Measurements from ENCODE around the gene TNFSF13B. TPM values are rescaled to one million over a fixed set of nuclear protein-coding genes. Genes with fewer than 3 reads are reported as not detected.

The TNFSF13B gene
- total and polyA plus RNA-seq, 10 of the 15 experiments (the other 5 are each of a cell fraction or from before 2014, with no cell fraction given): 11.0 to 64.2 (median 17.0) TPM

DNA sequence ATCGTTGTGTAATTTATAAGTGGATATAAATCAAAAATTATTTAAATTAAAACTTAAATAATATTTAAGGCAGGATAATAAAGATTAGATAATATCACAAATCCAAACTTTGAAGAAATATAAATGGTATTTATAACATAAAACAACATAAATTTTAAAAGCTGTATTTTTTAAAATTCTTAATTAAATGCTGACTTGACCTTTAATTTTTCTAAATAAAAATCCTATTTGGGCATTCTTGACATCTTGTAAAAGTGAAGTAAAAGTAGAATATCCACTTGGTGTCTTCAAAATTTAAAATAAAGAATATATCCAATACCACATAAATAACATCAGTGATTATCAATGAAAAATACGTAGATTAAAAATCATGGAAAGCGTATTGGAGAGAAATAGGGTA is 87.7 kb downstream of the TNFSF13B start (continued):
- TF ChIP-seq, protein P1, sequence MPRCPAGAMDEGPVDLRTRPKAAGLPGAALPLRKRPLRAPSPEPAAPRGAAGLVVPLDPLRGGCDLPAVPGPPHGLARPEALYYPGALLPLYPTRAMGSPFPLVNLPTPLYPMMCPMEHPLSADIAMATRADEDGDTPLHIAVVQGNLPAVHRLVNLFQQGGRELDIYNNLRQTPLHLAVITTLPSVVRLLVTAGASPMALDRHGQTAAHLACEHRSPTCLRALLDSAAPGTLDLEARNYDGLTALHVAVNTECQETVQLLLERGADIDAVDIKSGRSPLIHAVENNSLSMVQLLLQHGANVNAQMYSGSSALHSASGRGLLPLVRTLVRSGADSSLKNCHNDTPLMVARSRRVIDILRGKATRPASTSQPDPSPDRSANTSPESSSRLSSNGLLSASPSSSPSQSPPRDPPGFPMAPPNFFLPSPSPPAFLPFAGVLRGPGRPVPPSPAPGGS (IDR thresholded peaks at IDR 0.05; ENCODE audit: borderline replicate concordance, insufficient read depth, low read depth, low read length, poor library complexity, severe bottlenecking): no peak
- no peak for TF ChIP-seq JUNB (IDR thresholded peaks at IDR 0.05)
- TF ChIP-seq, protein P2, sequence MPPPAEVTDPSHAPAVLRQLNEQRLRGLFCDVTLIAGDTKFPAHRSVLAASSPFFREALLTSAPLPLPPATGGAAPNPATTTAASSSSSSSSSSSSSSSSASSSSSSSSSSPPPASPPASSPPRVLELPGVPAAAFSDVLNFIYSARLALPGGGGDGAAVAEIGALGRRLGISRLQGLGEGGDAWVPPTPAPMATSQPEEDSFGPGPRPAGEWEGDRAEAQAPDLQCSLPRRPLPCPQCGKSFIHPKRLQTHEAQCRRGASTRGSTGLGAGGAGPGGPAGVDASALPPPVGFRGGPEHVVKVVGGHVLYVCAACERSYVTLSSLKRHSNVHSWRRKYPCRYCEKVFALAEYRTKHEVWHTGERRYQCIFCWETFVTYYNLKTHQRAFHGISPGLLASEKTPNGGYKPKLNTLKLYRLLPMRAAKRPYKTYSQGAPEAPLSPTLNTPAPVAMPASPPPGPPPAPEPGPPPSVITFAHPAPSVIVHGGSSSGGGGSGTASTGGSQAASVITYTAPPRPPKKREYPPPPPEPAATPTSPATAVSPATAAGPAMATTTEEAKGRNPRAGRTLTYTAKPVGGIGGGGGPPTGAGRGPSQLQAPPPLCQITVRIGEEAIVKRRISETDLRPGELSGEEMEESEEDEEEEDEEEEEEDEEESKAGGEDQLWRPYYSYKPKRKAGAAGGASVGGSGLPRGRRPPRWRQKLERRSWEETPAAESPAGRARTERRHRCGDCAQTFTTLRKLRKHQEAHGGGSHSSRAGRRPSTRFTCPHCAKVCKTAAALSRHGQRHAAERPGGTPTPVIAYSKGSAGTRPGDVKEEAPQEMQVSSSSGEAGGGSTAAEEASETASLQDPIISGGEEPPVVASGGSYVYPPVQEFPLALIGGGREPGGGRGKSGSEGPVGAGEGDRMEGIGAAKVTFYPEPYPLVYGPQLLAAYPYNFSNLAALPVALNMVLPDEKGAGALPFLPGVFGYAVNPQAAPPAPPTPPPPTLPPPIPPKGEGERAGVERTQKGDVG (CRISPR knock-in tag; IDR thresholded peaks at IDR 0.05): no peak
- no peak for TF ChIP-seq STAT1 (conservative IDR thresholded peaks at IDR 0.05)
- TF ChIP-seq FOS (IDR thresholded peaks at IDR 0.05; ENCODE audit: borderline replicate concordance, extremely low read depth, insufficient read length): no peak
- TF ChIP-seq SREBF2 (IDR thresholded peaks at IDR 0.05; ENCODE audit: low read length): no peak
- TF ChIP-seq, protein P3, sequence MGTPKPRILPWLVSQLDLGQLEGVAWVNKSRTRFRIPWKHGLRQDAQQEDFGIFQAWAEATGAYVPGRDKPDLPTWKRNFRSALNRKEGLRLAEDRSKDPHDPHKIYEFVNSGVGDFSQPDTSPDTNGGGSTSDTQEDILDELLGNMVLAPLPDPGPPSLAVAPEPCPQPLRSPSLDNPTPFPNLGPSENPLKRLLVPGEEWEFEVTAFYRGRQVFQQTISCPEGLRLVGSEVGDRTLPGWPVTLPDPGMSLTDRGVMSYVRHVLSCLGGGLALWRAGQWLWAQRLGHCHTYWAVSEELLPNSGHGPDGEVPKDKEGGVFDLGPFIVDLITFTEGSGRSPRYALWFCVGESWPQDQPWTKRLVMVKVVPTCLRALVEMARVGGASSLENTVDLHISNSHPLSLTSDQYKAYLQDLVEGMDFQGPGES (IDR thresholded peaks at IDR 0.05): no peak

Small RNA genes within 50 kb of the gene (small RNA-seq; reads per million reads assigned to genes)
- not detected for gene RNA5SP39

Other genes with a start within 250 kb of the TNFSF13B start
- 7.8 and 10.2 TPM in 2 replicates for gene LIG4, start 54.2 kb upstream of the TNFSF13B start, total RNA-seq (2014; rRNA removed)
- gene LIG4, start 54.2 kb upstream of the TNFSF13B start, total RNA-seq (2014; rRNA removed; fragmentation: Illumina TruSeq; extraction: Trizol): 12.6 and 12.9 TPM in 2 replicates
- 7.7 and 8.3 TPM in 2 replicates for gene LIG4, start 54.2 kb upstream of the TNFSF13B start, total RNA-seq (2021)
- 11.0 and 16.6 TPM in 2 replicates for gene LIG4, start 54.2 kb upstream of the TNFSF13B start, polyA plus RNA-seq (2011; rRNA removed)
- gene LIG4, start 54.2 kb upstream of the TNFSF13B start, polyA plus RNA-seq (2014; fragmentation: Illumina TruSeq; extraction: Trizol): 15.0 and 20.5 TPM in 2 replicates
- gene LIG4, start 54.2 kb upstream of the TNFSF13B start, polyA plus RNA-seq (2014; fragmentation: Nextera tagmentation; extraction: Ambion mirVana): 1 to 10 TPM; 2.3 to 5.1 TPM
- gene LIG4, start 54.2 kb upstream of the TNFSF13B start, polyA plus RNA-seq (2014; rRNA removed): 8.4 and 8.6 TPM in 2 replicates
- 1 to 10 TPM; 8.4 to 9.2 TPM for gene LIG4, start 54.2 kb upstream of the TNFSF13B start, polyA plus RNA-seq (2016; fragmentation: Nextera tagmentation; extraction: Ambion mirVana)
- gene ABHD13, start 51.3 kb upstream of the TNFSF13B start, total RNA-seq (2014; rRNA removed): 6.9 and 10.9 TPM in 2 replicates
- 5.5 and 5.7 TPM in 2 replicates for gene ABHD13, start 51.3 kb upstream of the TNFSF13B start, total RNA-seq (2014; rRNA removed; fragmentation: Illumina TruSeq; extraction: Trizol)
- 6.5 and 6.8 TPM in 2 replicates for gene ABHD13, start 51.3 kb upstream of the TNFSF13B start, total RNA-seq (2021)
- 10.7 and 15.9 TPM in 2 replicates for gene ABHD13, start 51.3 kb upstream of the TNFSF13B start, polyA plus RNA-seq (2011; rRNA removed)
- 7.6 and 12.1 TPM in 2 replicates for gene ABHD13, start 51.3 kb upstream of the TNFSF13B start, polyA plus RNA-seq (2014; fragmentation: Illumina TruSeq; extraction: Trizol)
- 1 to 10 TPM; 3.2 to 3.9 TPM for gene ABHD13, start 51.3 kb upstream of the TNFSF13B start, polyA plus RNA-seq (2014; fragmentation: Nextera tagmentation; extraction: Ambion mirVana)
- 4.8 and 6.1 TPM in 2 replicates for gene ABHD13, start 51.3 kb upstream of the TNFSF13B start, polyA plus RNA-seq (2014; rRNA removed)
- gene ABHD13, start 51.3 kb upstream of the TNFSF13B start, polyA plus RNA-seq (2016; fragmentation: Nextera tagmentation; extraction: Ambion mirVana): 10 to 100 TPM in 1 of 2 experiments, 1 to 10 TPM in 1; 6.4 to 10.2 TPM

Measured in GM12878 (cell line).